Measurements from ENCODE around the gene SLC35A5. TPM values are rescaled to one million over a fixed set of nuclear protein-coding genes. Genes with fewer than 3 reads are reported as not detected.

Gene SLC35A5
- total and polyA plus RNA-seq, 11 donors, result 4.2 to 28.8 (median 17.7) TPM

- H3K4me1 ChIP-seq, result no peaks in the 10 kb centered on the region
- peaks cover 0 to 70% (median 33%) of the 10 kb centered on the region in 9 donors for H3K36me3 ChIP-seq
- DNase-seq, result no peak
- no peak for TF ChIP-seq POLR2A (IDR thresholded peaks at IDR 0.05)
- TF ChIP-seq CTCF (IDR thresholded peaks at IDR 0.05), result no peak
- intact Hi-C loops (cut with DNase I), result no loop called here
- H3K9me3 ChIP-seq, result peaks cover 0 to 15% (median 0%) of the 10 kb centered on the region in 12 donors
- H3K27ac ChIP-seq, result no peak overlapping the region
- no peaks in the 10 kb centered on the region for H3K27me3 ChIP-seq
- no peak overlapping the region for H3K4me3 ChIP-seq
- ATAC-seq, result no peak
Observed at GRCh38 chr3:112593258-112593657, 31.4 kb downstream of the SLC35A5 start.

- Histone ChIP-seq H3K36me3 (peaks cover 0 to 57% (median 24%) of the 10 kb centered on the region in 9 donors), H3K9me3 (peaks cover 0 to 15% (median 0%) of the 10 kb centered on the region in 12 donors), H3K27ac (no peak overlapping the region), H3K27me3 (no peaks in the 10 kb centered on the region), H3K4me1 (no peaks in the 10 kb centered on the region), H3K4me3 (no peak overlapping the region)
- no peak for DNase-seq
- WGBS, 4 donors, result 61 to 92% (median 89%) methylated on average over 2 of the region's 2 CpGs
- no peak for ATAC-seq
- no peak for TF ChIP-seq CTCF (IDR thresholded peaks at IDR 0.05)
- TF ChIP-seq POLR2A (IDR thresholded peaks at IDR 0.05), result no peak
- intact Hi-C loops (cut with DNase I), result no loop called here
Observed at GRCh38 chr3:112594856-112595255, 33.0 kb downstream of the SLC35A5 start.

- H3K27me3 ChIP-seq, result no peaks in the 10 kb centered on the region
- 92 to 96% (median 95%) methylated on average over 2 of the region's 2 CpGs for WGBS, 4 donors
- TF ChIP-seq POLR2A (IDR thresholded peaks at IDR 0.05), result no peak
- TF ChIP-seq CTCF (IDR thresholded peaks at IDR 0.05), result no peak
- peaks cover 0 to 43% (median 27%) of the 10 kb centered on the region in 9 donors for H3K36me3 ChIP-seq
- no peaks in the 10 kb centered on the region for H3K4me1 ChIP-seq
- intact Hi-C loops (cut with DNase I), result no loop called here
- H3K4me3 ChIP-seq, result no peak overlapping the region
- DNase-seq (no peak), ATAC-seq (no peak)
- H3K9me3 ChIP-seq, result peaks cover 0 to 8% (median 0%) of the 10 kb centered on the region in 12 donors
- no peak overlapping the region for H3K27ac ChIP-seq
Observed at GRCh38 chr3:112597945-112598344, 36.1 kb downstream of the SLC35A5 start.

- no peak overlapping the region for H3K4me3 ChIP-seq
- peaks cover 0 to under 1% (median 0%) of the 10 kb centered on the region in 12 donors for H3K9me3 ChIP-seq
- no peaks in the 10 kb centered on the region for H3K27me3 ChIP-seq
- intact Hi-C loops (cut with DNase I), result no loop called here
- H3K4me1 ChIP-seq, result no peaks in the 10 kb centered on the region
- DNase-seq, result no peak
- peaks cover 0 to 49% (median 21%) of the 10 kb centered on the region in 9 donors for H3K36me3 ChIP-seq
- TF ChIP-seq CTCF (IDR thresholded peaks at IDR 0.05) (no peak), POLR2A (IDR thresholded peaks at IDR 0.05) (no peak)
- ATAC-seq, result no peak
- H3K27ac ChIP-seq, result no peak overlapping the region
Observed at GRCh38 chr3:112598731-112599130, 36.9 kb downstream of the SLC35A5 start.
